B cell (primary cell): ENCODE measurements around the gene KIF13A. TPM values are rescaled to one million over a fixed set of nuclear protein-coding genes. Genes with fewer than 3 reads are reported as not detected.

Experiments
- ATAC-seq: fragments of 200-7000 bp; cut with Tn5 transposase; one replicate; pipeline ENCODE4 v1.10.0; 2021; ENCODE audit warnings: low read depth, mild to moderate bottlenecking, moderate number of reproducible peaks, moderate library complexity
- CTCF ChIA-PET: fragments of 350-600 bp; sonication (Branson Sonifier 250); formaldehyde crosslinking; loops from one replicate; lab custom pipeline; 2021; ENCODE audit warnings: antibody characterized with exemption, inconsistent platforms; lab: Charles Lee
- POLR2A ChIA-PET: fragments of 350-600 bp; sonication (Branson Sonifier 250); formaldehyde crosslinking; loops from one replicate; lab custom pipeline; 2021; ENCODE audit warnings: antibody characterized with exemption; lab: Charles Lee
- DNase-seq: peaks from one replicate; pipeline ENCODE4 v3.0.0; 2013
- H2AFZ ChIP-seq: 2 replicates; pipeline ENCODE4 v1.6.1; 2012; ENCODE audit warnings: mild to moderate bottlenecking, low read depth, low read length; ENCODE audit not compliant: insufficient read depth, poor library complexity, severe bottlenecking
- H3K27ac ChIP-seq, 2 donors: 1 replicate in 1 of 2; 2 replicates in 1 of 2; pipeline ENCODE4 v1.5.1; 2012 to 2013; ENCODE audit warnings: low read length in 2 of 2, mild to moderate bottlenecking in 2 of 2, moderate library complexity in 1 of 2
- H3K27me3 ChIP-seq, 4 experiments: fragments of 200-600 bp in 1 of 4; sonication (generic) in 1 of 4; replicated peaks in 1 of 4; 1 replicate in 2 of 4; 2 replicates in 2 of 4; pipeline versions ENCODE4 v1.6.1 to v1.7.0; 2013 to 2016; ENCODE audit warnings: low read length in 3 of 4, mild to moderate bottlenecking in 2 of 4, mixed read lengths in 1 of 4, moderate library complexity in 1 of 4; ENCODE audit not compliant: insufficient read depth in 4 of 4, control insufficient read depth in 3 of 4; ENCODE audit errors: control extremely low read depth in 1 of 4
- H3K36me3 ChIP-seq, 2 experiments: replicated peaks in 1 of 2; 1 replicate in 1 of 2; 2 replicates in 1 of 2; pipeline versions ENCODE4 v1.6.1 to v1.7.1; 2013; ENCODE audit warnings: low read length in 1 of 2; ENCODE audit not compliant: insufficient read depth in 2 of 2, control insufficient read depth in 1 of 2; ENCODE audit errors: control extremely low read depth in 1 of 2, extremely low read depth in 1 of 2
- H3K4me1 ChIP-seq, 2 donors: fragments of 200-600 bp in 1 of 2; sonication (generic) in 1 of 2; 1 replicate in 1 of 2; 2 replicates in 1 of 2; pipeline versions ENCODE4 v1.5.1 to v1.6.1; 2013 to 2017; ENCODE audit warnings: low read length in 2 of 2; ENCODE audit not compliant: control insufficient read depth in 2 of 2, insufficient read depth in 2 of 2
- H3K4me2 ChIP-seq: replicated peaks from 2 replicates; pipeline ENCODE3; 2012; ENCODE audit warnings: mild to moderate bottlenecking, low read depth, low read length; ENCODE audit not compliant: poor library complexity, severe bottlenecking
- H3K4me3 ChIP-seq, 5 experiments: fragments of 200-600 bp in 1 of 5; sonication (generic) in 1 of 5; 1 replicate in 3 of 5; 2 replicates in 2 of 5; pipeline versions ENCODE4 v1.5.1 to v1.7.0; 2011 to 2016; ENCODE audit warnings: low read length in 4 of 5, mild to moderate bottlenecking in 4 of 5, low read depth in 2 of 5, control low read depth in 1 of 5, moderate library complexity in 1 of 5; ENCODE audit not compliant: insufficient read depth in 1 of 5; ENCODE audit errors: control extremely low read depth in 1 of 5, extremely low read depth in 1 of 5
- H3K79me2 ChIP-seq: fragments of 200-600 bp; sonication (generic); one replicate; pipeline ENCODE4 v1.6.0; 2016; ENCODE audit warnings: low read length; ENCODE audit not compliant: control insufficient read depth, insufficient read depth
- H3K9ac ChIP-seq: fragments of 200-600 bp; sonication (generic); 2 replicates; pipeline ENCODE4 v1.6.1; 2017; ENCODE audit warnings: mild to moderate bottlenecking, low read length, moderate library complexity
- H3K9me3 ChIP-seq, 3 donors: one replicate each; pipeline versions ENCODE4 v1.6.1 to v1.7.1; 2013; ENCODE audit warnings: low read length in 2 of 3; ENCODE audit not compliant: control insufficient read depth in 2 of 3, insufficient read depth in 1 of 3; ENCODE audit errors: control extremely low read depth in 1 of 3
- H4K20me1 ChIP-seq: 2 replicates; pipeline ENCODE4 v1.6.0; 2012; ENCODE audit warnings: mild to moderate bottlenecking, low read length; ENCODE audit not compliant: insufficient read depth, control insufficient read depth, poor library complexity, severe bottlenecking
- H3K27ac Mint-ChIP-seq: one replicate; pipeline ENCODE4 v1.8.0; 2021; ENCODE audit warnings: mixed read lengths
- H3K27me3 Mint-ChIP-seq: one replicate; pipeline ENCODE4 v1.8.0; 2021; ENCODE audit warnings: mixed read lengths
- H3K4me1 Mint-ChIP-seq: one replicate; pipeline ENCODE4 v1.8.0; 2021; ENCODE audit warnings: mixed read lengths
- H3K4me3 Mint-ChIP-seq: one replicate; pipeline ENCODE4 v1.8.0; 2021; ENCODE audit warnings: mixed read lengths
- H3K9me3 Mint-ChIP-seq: one replicate; pipeline ENCODE4 v1.8.0; 2022; ENCODE audit warnings: mixed read lengths; ENCODE audit not compliant: insufficient read depth
- EZH2 ChIP-seq: IDR thresholded peaks from 2 replicates; pipeline ENCODE4 v1.6.1; 2012; ENCODE audit warnings: borderline replicate concordance, low read depth, mild to moderate bottlenecking, moderate library complexity, low read length; ENCODE audit not compliant: insufficient read depth, poor library complexity, severe bottlenecking
- whole genome bisulfite sequencing: methylation state at CpG from one replicate; pipeline ENCODE4 v1.1.5; 2013; ENCODE audit warnings: missing lambda C conversion rate; ENCODE audit not compliant: insufficient coverage; 5-methylcytosine and 5-hydroxymethylcytosine counted together
- intact Hi-C: fragments of 100-400 bp; cut with micrococcal nuclease; formaldehyde crosslinking; loops from one replicate; pipeline ENCODE4 v1.10.0; 2022
- polyA plus RNA-seq: library from polyadenylated mRNA; depleted of rRNA; stranded (reverse); fragments of >200 nt; gene quantifications from 2 replicates; pipeline ENCODE4 v1.2.3, GENCODE V29; 2012
- total RNA-seq, 2 donors: library from RNA; stranded (reverse); fragments of 120-200 nt in 1 of 2; gene quantifications; 1 replicate in 1 of 2; 2 replicates in 1 of 2; pipeline versions ENCODE4 v1.2.3 to v1.2.4, GENCODE V29; 2013 to 2022
- TF ChIP-seq, protein P1 (sequence below): fragments of 200-600 bp; IDR thresholded peaks from one replicate; pipeline ENCODE4 v1.8.0; 2022; ENCODE audit warnings: antibody characterized with exemption, mild to moderate bottlenecking

Gene KIF13A
- total and polyA plus RNA-seq, 2 donors (not counting 1 experiment from before 2014, with no cell fraction given), result 2.1 to 23.4 TPM

DNA sequence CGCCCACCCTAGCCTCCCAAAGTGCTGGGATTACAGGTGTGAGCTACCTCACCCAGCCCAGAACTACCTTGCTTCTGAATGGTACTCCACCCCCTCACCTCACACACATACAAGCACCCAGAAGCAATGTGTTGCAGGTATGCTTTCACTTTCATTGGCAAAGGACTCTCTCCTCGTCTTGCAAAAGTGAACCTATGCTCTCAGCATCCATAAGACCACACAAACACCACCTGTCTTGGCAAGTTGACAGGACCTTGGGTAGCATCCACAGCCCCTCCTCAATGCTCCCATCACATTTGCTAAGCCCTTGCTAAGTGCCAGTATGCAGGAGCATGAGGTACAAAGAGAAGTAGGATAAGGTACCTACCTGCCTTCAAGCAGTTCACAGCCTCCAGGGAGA is 3.7 kb downstream of the KIF13A start:
- DNase-seq (peak; percentile 27), ATAC-seq (no peak)
- peaks cover 40% of the 10 kb centered on the region for H3K4me1 Mint-ChIP-seq
- H3K4me3 Mint-ChIP-seq, result peak overlapping the region; percentile 51
- Histone ChIP-seq H4K20me1 (no peaks in the 10 kb centered on the region), H3K9me3 (no peaks in the 10 kb centered on the region), H3K4me3 (no peak overlapping the region), H3K4me2 (peak overlapping the region; percentile 13), H3K27ac (no peak overlapping the region), H3K36me3 (no peaks in the 10 kb centered on the region), H2AFZ (no peak overlapping the region), H3K4me1 (peaks cover 13 to 17% of the 10 kb centered on the region in 2 donors), H3K79me2 (no peaks in the 10 kb centered on the region), H3K9ac (no peak overlapping the region), H3K27me3 (peaks cover 0 to 3% (median 0%) of the 10 kb centered on the region in 4 experiments)
- H3K27me3 Mint-ChIP-seq, result no peaks in the 10 kb centered on the region
- TF ChIP-seq EZH2, result no peak
- TF ChIP-seq, protein P1, sequence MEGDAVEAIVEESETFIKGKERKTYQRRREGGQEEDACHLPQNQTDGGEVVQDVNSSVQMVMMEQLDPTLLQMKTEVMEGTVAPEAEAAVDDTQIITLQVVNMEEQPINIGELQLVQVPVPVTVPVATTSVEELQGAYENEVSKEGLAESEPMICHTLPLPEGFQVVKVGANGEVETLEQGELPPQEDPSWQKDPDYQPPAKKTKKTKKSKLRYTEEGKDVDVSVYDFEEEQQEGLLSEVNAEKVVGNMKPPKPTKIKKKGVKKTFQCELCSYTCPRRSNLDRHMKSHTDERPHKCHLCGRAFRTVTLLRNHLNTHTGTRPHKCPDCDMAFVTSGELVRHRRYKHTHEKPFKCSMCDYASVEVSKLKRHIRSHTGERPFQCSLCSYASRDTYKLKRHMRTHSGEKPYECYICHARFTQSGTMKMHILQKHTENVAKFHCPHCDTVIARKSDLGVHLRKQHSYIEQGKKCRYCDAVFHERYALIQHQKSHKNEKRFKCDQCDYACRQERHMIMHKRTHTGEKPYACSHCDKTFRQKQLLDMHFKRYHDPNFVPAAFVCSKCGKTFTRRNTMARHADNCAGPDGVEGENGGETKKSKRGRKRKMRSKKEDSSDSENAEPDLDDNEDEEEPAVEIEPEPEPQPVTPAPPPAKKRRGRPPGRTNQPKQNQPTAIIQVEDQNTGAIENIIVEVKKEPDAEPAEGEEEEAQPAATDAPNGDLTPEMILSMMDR, result no peak
- peak overlapping the region; percentile 28 for H3K27ac Mint-ChIP-seq
- ChIA-PET CTCF (no interaction called here), POLR2A (no interaction called here)
- no peaks in the 10 kb centered on the region for H3K9me3 Mint-ChIP-seq
- intact Hi-C loops, result no loop called here
- 80% methylated on average over 2 of the region's 2 CpGs for WGBS

DNA sequence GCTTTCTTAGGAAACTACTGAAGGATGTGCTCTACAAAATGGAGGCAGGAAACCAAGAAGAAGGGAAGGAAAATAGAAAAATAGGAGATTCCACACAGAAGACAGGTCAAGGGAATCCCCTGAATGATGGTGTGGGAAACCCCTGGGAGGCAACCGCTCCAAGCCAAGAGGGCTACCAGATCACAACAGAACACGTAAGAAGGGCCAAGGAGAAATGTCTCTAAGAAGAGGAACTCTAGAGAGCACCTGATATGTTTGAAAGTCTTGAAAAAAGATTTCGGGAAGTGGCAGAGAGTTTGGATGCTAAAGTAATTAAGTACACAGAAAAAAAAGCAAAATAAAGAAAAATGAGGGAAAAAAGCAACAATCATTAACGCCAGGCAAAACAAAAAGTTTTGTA is 7.1 kb downstream of the KIF13A start:
- Mint-ChIP-seq H3K27ac (no peak overlapping the region), H3K27me3 (no peaks in the 10 kb centered on the region), H3K9me3 (no peaks in the 10 kb centered on the region), H3K4me1 (peaks cover 24% of the 10 kb centered on the region), H3K4me3 (no peak overlapping the region)
- DNase-seq, result peak; percentile 22
- Histone ChIP-seq H3K36me3 (no peaks in the 10 kb centered on the region), H3K79me2 (no peaks in the 10 kb centered on the region), H3K9me3 (no peaks in the 10 kb centered on the region), H3K4me3 (no peak overlapping the region), H2AFZ (no peak overlapping the region), H4K20me1 (no peaks in the 10 kb centered on the region), H3K4me2 (no peak overlapping the region), H3K27ac (no peak overlapping the region), H3K4me1 (peaks cover 0 to 4% of the 10 kb centered on the region in 2 donors), H3K27me3 (no peaks in the 10 kb centered on the region), H3K9ac (no peak overlapping the region)
- POLR2A ChIA-PET, result no interaction called here
- CTCF ChIA-PET, result no interaction called here
- ATAC-seq, result no peak
- TF ChIP-seq EZH2, result no peak
- TF ChIP-seq, protein P1, result no peak
- intact Hi-C loops, result no loop called here
- 80% methylated on average over 2 of the region's 4 CpGs for WGBS
